Calu3 (cell line): ENCODE measurements around the gene RPL22L1. TPM values are rescaled to one million over a fixed set of nuclear protein-coding genes. Genes with fewer than 3 reads are reported as not detected.

Experiments used
- BruUV-seq: library from RNA; stranded (reverse); fragments of 400-500 nt; replicated peaks from 2 replicates; lab custom pipeline; 2021; lab: Mats Ljungman, UMichigan
- CTCF ChIA-PET: fragments of 300-600 bp; sonication (Branson Sonifier 250); formaldehyde crosslinking; loops from one replicate; lab custom pipeline; 2022; ENCODE audit warnings: antibody characterized with exemption; lab: Charles Lee
- DNase-seq: peaks from one replicate; pipeline ENCODE4 v3.0.0; 2022
- H3K27ac Mint-ChIP-seq: one replicate; pipeline ENCODE4 v1.8.0; 2022; ENCODE audit warnings: mixed read lengths; ENCODE audit not compliant: unreplicated experiment
- H3K27me3 Mint-ChIP-seq: one replicate; pipeline ENCODE4 v1.8.0; 2022; ENCODE audit warnings: mixed read lengths; ENCODE audit not compliant: unreplicated experiment
- H3K36me3 Mint-ChIP-seq: one replicate; pipeline ENCODE4 v1.8.0; 2022; ENCODE audit warnings: mild to moderate bottlenecking, moderate library complexity, mixed read lengths; ENCODE audit not compliant: insufficient read depth, unreplicated experiment
- H3K4me1 Mint-ChIP-seq: one replicate; pipeline ENCODE4 v1.8.0; 2022; ENCODE audit warnings: mild to moderate bottlenecking, low read depth, mixed read lengths; ENCODE audit not compliant: unreplicated experiment
- H3K4me3 Mint-ChIP-seq: one replicate; pipeline ENCODE4 v1.8.0; 2022; ENCODE audit warnings: mild to moderate bottlenecking, low read depth, moderate library complexity, mixed read lengths; ENCODE audit not compliant: unreplicated experiment
- H3K9me3 Mint-ChIP-seq: one replicate; pipeline ENCODE4 v1.8.0; 2022; ENCODE audit warnings: low read depth, mixed read lengths; ENCODE audit not compliant: unreplicated experiment
- intact Hi-C: fragments of 100-400 bp; cut with micrococcal nuclease; formaldehyde crosslinking; loops from one replicate; pipeline ENCODE4 v1.10.0; 2022; ENCODE audit not compliant: unreplicated experiment
- total RNA-seq: library from RNA; stranded (reverse); gene quantifications from 2 replicates; pipeline ENCODE4 v1.2.3, GENCODE V29; 2022
- TF ChIP-seq, protein P1 (sequence below): fragments of 200-600 bp; IDR thresholded peaks from one replicate; pipeline ENCODE4 v1.8.0; 2022; ENCODE audit warnings: antibody characterized with exemption; ENCODE audit not compliant: unreplicated experiment

RPL22L1 gene
- total RNA-seq, 1 experiment from 2014 or later: 88.7 TPM

DNA sequence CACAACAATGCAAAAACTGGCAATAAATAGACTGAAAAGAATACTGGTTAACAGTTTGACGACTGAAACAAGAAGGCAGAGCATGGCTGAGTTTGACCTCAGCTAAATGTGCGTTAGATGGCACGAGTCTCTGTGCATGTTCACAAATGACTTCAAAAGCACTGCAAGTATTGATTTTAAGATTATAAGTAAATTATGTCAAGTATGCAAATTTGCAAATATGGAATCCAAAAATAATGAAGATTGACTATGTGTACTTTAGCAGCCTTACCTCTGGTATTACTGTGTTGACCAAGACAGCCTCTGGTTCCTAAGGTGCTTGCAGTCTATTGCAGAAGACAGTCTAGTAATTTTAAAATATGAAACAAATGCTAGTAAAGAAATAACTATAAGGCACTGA is 41.1 kb upstream of the RPL22L1 start:
- intact Hi-C loops: no loop called here
- Mint-ChIP-seq H3K4me1 (no peaks in the 10 kb centered on the region), H3K36me3 (peaks cover 24% of the 10 kb centered on the region), H3K4me3 (no peak overlapping the region), H3K9me3 (peaks cover 2% of the 10 kb centered on the region), H3K27ac (no peak overlapping the region), H3K27me3 (no peaks in the 10 kb centered on the region)
- BruUV-seq: no TSS peak
- TF ChIP-seq, protein P1, sequence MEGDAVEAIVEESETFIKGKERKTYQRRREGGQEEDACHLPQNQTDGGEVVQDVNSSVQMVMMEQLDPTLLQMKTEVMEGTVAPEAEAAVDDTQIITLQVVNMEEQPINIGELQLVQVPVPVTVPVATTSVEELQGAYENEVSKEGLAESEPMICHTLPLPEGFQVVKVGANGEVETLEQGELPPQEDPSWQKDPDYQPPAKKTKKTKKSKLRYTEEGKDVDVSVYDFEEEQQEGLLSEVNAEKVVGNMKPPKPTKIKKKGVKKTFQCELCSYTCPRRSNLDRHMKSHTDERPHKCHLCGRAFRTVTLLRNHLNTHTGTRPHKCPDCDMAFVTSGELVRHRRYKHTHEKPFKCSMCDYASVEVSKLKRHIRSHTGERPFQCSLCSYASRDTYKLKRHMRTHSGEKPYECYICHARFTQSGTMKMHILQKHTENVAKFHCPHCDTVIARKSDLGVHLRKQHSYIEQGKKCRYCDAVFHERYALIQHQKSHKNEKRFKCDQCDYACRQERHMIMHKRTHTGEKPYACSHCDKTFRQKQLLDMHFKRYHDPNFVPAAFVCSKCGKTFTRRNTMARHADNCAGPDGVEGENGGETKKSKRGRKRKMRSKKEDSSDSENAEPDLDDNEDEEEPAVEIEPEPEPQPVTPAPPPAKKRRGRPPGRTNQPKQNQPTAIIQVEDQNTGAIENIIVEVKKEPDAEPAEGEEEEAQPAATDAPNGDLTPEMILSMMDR: no peak
- no peak for DNase-seq
- CTCF ChIA-PET: no interaction called here

DNA sequence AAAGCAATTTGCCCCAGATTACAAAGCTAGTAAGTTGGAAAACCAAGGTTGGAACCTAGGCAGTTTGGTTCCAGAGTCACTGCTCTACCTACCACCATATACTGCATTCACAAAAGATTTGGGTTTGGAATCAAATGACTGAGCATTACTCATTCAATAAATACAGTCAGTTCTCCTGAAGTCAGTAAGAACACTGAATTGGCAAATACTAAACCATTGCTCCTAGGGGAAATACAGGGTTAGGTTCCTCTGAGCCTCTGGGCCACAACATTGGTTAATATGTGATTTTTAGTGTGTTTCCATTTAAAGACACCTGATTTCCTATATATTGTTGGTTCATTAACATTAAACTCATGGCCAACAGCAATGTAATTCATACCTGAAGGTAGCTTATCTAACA is 40.5 kb upstream of the RPL22L1 start:
- CTCF ChIA-PET: interaction anchor here (0.6 kb wide), 1 partner anchor 1136 kb away, joined by 10 read pairs; no protein-coding TSS in a partner anchor
- TF ChIP-seq, protein P1: no peak
- no TSS peak for BruUV-seq
- H3K36me3 Mint-ChIP-seq: peaks cover 24% of the 10 kb centered on the region
- no peaks in the 10 kb centered on the region for H3K27me3 Mint-ChIP-seq
- peaks cover 2% of the 10 kb centered on the region for H3K9me3 Mint-ChIP-seq
- no peak overlapping the region for H3K27ac Mint-ChIP-seq
- H3K4me1 Mint-ChIP-seq: no peaks in the 10 kb centered on the region
- intact Hi-C loops: no loop called here
- DNase-seq: no peak
- no peak overlapping the region for H3K4me3 Mint-ChIP-seq

DNA sequence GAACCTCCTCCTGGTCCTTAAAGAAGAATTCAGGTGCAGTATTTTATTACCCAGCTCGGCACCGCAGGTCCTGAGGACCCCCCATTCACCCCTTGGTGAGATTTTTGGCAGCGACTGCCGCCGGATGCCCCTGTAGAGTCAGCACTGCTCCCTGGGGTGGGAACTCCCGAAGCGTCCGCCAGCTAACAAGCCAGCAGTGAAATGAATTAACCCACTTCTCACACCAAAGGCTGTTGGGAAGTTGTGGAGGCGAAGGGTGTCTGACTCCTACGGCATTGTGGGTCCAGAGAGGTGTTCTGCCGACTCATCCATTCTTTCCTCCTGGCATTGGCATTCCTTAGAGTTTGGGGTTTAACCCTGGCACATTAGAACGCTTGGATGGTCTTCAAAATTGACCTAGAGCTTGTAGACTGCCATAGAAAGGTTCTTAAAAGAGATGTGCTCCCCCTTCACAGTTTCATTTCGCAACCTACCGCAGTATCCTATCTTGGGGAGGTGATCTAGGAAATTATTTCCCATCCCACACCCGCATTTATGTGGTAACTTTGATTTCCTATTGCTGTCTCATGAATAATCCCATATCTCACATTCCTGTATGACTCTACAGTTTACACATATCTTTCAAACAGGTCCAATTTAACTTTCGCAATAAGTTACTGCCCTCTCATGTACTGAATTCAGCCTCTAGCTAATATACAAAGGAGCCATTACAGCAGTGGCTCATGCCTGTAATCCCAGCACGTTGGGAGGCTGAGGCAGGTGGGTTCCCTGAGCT is 39.3 kb upstream of the RPL22L1 start:
- CTCF ChIA-PET: interaction anchor here (1.4 kb wide), 1 partner anchor 10 kb away, joined by 4 read pairs; no protein-coding TSS in a partner anchor
- intact Hi-C loops: loop anchor here (5.0 kb wide), 1 partner anchor 37 kb away; the partner anchor contains the start of gene RPL22L1
- Mint-ChIP-seq H3K36me3 (peaks cover 24% of the 10 kb centered on the region), H3K4me1 (no peaks in the 10 kb centered on the region), H3K9me3 (peaks cover 2% of the 10 kb centered on the region), H3K4me3 (peak overlapping the region; percentile 86), H3K27me3 (no peaks in the 10 kb centered on the region), H3K27ac (peak overlapping the region; percentile 69)
- TF ChIP-seq, protein P1: no peak
- no TSS peak for BruUV-seq
- DNase-seq: peak; percentile 47

DNA sequence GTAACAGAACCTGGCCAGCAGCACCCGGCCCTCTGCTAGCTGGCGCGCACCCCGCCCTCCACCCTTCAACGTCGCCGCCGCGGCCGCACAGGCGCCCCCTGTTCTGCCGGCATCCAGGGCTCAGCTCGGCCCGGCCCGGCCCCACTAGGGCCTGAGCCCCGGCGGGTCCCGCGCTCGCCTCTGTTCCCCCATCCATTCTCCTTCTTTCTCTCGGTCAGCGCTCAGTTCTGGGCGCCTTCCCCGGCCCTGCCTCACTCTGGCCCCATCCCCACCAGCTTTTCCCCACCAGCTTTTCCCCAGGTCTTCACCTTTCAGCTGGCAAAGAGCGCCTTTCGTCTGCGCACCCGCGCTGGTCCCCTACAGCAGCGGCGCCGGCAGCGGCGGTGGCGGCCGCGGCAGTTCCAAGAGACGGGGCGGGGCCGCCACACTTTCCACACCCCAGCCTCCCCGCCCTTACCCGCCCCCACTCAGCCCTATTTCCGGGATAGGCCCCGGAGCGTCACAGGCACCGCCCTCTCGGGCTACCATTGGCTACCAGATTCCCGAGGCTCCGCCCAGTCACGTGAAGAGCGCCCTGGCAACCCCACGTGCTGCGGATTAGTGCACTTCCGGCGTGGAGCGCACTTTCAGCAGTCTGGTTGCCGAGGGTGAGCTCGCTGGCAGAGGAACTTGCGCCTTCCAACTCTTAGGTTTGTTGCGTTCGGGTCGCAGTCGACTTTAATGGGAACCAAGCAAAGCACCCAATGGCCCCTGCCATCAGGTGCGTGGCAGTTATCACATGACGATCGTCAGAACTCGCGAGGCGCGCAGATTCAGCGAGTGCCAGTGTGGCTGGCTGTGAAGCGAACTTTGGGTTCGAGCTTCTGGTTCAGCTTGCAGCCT is 38.5 kb upstream of the RPL22L1 start, which contains the start of gene EIF5A2:
EIF5A2 (minus strand) TSS at position 403 of the 882 bp plus-strand sequence. CDS start 831 bp downstream, outside the sequence.
- H3K27ac Mint-ChIP-seq: peak within 1 kb of the TSS; percentile 69
- no peaks in the 10 kb centered on the region for H3K4me1 Mint-ChIP-seq
- H3K27me3 Mint-ChIP-seq: no peaks in the 10 kb centered on the region
- TSS peak; percentile 90 for BruUV-seq
- intact Hi-C loops: loop anchor here (5.0 kb wide), 1 partner anchor 36 kb away; the partner anchor contains the start of gene RPL22L1
- TF ChIP-seq, protein P1: peak; percentile 13
- peaks cover 24% of the 10 kb centered on the region for H3K36me3 Mint-ChIP-seq
- peak; percentile 94 for DNase-seq
- H3K4me3 Mint-ChIP-seq: peak within 1 kb of the TSS; percentile 86
- H3K9me3 Mint-ChIP-seq: peaks cover 2% of the 10 kb centered on the region
- CTCF ChIA-PET: interaction anchor here (1.4 kb wide), 1 partner anchor 11 kb away, joined by 4 read pairs; no protein-coding TSS in a partner anchor
